ENCODE measurements around the gene KNDC1.
"Not testable (repeated sequence)": the region's sequence is repeated elsewhere in the genome, so short reads cannot be mapped to it uniquely, and the experiment has no call there.

The KNDC1 gene

DNA sequence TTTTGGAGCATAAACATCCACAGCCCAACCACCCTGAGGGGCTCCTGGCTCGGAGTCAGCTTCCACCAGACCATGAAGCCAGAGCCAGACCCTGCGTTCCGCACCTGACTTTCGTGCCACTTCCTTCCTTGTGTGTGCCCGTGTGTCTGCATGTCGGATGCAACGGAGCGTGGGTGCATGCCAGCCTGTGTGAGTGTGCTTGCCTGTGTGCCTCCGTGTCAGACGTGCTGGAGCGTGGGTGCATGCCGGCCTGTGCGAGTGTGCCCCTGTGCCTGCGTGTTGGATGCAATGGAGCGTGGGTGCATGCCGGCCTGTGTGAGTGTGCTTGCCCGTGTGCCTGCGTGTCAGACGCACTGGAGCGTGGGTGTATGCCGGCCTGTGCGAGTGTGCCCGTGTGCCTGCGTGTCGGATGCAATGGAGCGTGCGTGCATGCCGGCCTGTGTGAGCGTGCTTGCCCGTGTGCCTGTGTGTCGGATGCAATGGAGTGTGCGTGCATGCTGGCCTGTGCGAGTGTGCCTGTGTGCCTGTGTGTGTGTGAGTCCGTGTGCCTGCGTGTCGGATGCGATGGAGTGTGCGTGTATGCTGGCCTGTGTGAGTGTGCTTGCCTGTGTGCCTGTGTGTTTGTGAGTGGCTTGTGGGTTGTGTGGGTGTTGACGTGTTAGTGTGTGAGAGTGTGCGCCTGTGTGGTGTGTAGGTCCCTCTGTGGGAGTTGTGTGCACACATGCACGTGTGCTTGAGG is 28.1 kb upstream of the KNDC1 start:
- H3K4me3 ChIP-seq (ENCODE audit: low read depth, low read length), result no peak overlapping the region
- no peak for TF ChIP-seq MAX (IDR thresholded peaks at IDR 0.05; ENCODE audit: low read depth, low read length)
- no peak for TF ChIP-seq POLR2A (IDR thresholded peaks at IDR 0.05; ENCODE audit: extremely low read depth, insufficient read length)
- TF ChIP-seq CTCF (IDR thresholded peaks at IDR 0.05; ENCODE audit: low read depth, low read length), result no peak
- no peak for TF ChIP-seq MYC (IDR thresholded peaks at IDR 0.05; ENCODE audit: low read depth, low read length)
- no peak for DNase-seq (ENCODE audit: low read depth)

- no peak for DNase-seq (ENCODE audit: low read depth)
- no peak overlapping the region for H3K4me3 ChIP-seq (ENCODE audit: low read depth, low read length)
- no peak for TF ChIP-seq POLR2A (IDR thresholded peaks at IDR 0.05; ENCODE audit: extremely low read depth, insufficient read length)
- no peak for TF ChIP-seq CTCF (IDR thresholded peaks at IDR 0.05; ENCODE audit: low read depth, low read length)
- TF ChIP-seq MAX (IDR thresholded peaks at IDR 0.05; ENCODE audit: low read depth, low read length), result no peak
- TF ChIP-seq MYC (IDR thresholded peaks at IDR 0.05; ENCODE audit: low read depth, low read length), result no peak
These were observed 27.3 kb upstream of the KNDC1 start for GRCh38 chr10:133132473-133133291.

DNA sequence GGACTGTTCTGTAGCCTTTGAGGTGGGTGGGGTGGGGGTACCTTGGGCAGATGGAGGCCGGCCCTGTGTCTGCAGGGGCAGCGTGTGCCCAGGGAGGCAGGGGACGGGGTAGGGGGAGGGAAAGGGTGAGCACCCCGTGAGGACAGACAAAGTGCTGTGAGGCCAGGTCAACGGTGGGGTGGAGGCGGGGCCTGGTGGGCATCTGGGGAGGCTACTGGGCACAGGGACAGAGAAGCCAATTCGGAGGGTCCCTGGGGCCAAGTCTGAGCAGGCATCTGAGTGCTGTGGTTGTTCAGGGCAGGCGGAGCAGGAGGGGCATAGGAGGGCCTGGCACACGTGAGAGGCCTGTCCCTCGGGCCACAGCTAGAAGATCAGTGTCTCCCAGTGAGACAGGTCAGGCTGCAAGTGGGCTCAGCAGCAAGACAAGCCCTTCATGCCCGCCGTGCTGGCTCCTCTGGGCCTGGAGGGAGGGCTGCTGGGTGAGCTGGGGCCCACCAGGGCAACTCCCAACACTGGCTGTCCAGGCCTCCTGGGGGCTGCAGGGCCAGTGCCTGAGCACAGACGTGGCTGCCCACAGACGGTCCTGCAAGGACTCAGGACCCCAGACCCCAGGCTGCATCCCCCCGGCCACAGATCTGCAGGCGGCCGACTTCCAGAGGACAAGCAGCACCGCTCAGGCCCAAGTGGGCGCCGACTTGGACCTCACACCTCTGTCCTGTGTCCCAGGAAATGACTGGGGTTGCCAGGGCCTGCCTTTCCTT is 26.4 kb upstream of the KNDC1 start:
- DNase-seq (ENCODE audit: low read depth), result no peak
- TF ChIP-seq MYC (IDR thresholded peaks at IDR 0.05; ENCODE audit: low read depth, low read length), result no peak
- TF ChIP-seq CTCF (IDR thresholded peaks at IDR 0.05; ENCODE audit: low read depth, low read length), result no peak
- TF ChIP-seq POLR2A (IDR thresholded peaks at IDR 0.05; ENCODE audit: extremely low read depth, insufficient read length), result no peak
- no peak for TF ChIP-seq MAX (IDR thresholded peaks at IDR 0.05; ENCODE audit: low read depth, low read length)

DNA sequence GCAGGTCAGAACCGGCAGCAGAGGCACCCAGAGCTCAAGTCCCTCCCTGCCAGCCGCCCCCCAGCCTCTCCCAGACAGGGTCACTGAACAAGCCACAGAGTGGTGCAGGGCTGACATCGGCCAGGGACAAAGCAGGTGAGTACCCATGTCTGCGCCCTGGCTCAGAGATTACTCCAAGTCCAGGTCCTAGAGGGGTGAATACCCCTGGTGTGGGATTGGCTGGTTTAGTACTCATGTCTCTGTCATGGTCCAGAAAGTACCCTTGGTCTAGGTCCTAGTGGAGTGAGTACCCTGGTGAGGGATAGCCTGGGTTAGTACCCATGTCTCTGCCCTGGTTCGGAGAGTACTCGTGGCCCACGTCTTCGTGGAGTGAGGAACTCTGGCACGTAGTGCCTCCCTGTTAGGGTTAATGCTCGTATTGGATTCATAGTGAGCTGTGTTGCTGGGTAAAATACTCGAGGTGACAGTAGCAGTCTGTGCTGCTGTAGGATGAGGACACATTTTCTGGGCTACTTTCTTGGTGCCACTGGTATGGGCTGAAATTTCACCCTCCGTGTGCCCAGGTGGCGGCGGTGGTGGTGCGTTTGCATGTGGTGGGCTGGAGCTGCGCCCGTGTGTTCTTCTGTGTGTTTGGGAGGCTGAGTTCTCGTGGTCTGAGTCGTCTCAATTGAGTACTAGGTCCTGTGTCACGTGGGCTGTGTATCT is 25.5 kb upstream of the KNDC1 start:
- TF ChIP-seq MAX (IDR thresholded peaks at IDR 0.05; ENCODE audit: low read depth, low read length), result peak; percentile 58
- TF ChIP-seq CTCF (IDR thresholded peaks at IDR 0.05; ENCODE audit: low read depth, low read length), result no peak
- no peak for TF ChIP-seq MYC (IDR thresholded peaks at IDR 0.05; ENCODE audit: low read depth, low read length)
- TF ChIP-seq POLR2A (IDR thresholded peaks at IDR 0.05; ENCODE audit: extremely low read depth, insufficient read length), result no peak
- no peak for DNase-seq (ENCODE audit: low read depth)
- no peak overlapping the region for H3K4me3 ChIP-seq (ENCODE audit: low read depth, low read length)

More for the DNA sequence above, 26.4 kb upstream of the KNDC1 start:
- no peak overlapping the region for H3K4me3 ChIP-seq (ENCODE audit: low read depth, low read length)

- DNase-seq (ENCODE audit: low read depth), result no peak
- no peak overlapping the region for H3K4me3 ChIP-seq (ENCODE audit: low read depth, low read length)
- no peak for TF ChIP-seq MYC (IDR thresholded peaks at IDR 0.05; ENCODE audit: low read depth, low read length)
- no peak for TF ChIP-seq POLR2A (IDR thresholded peaks at IDR 0.05; ENCODE audit: extremely low read depth, insufficient read length)
- TF ChIP-seq CTCF (IDR thresholded peaks at IDR 0.05; ENCODE audit: low read depth, low read length), result no peak
- no peak for TF ChIP-seq MAX (IDR thresholded peaks at IDR 0.05; ENCODE audit: low read depth, low read length)
These were observed 24.9 kb upstream of the KNDC1 start for GRCh38 chr10:133135116-133135465.

GRCh38 chr10:133137486-133138145 is 22.4 kb upstream of the KNDC1 start:
- H3K4me3 ChIP-seq (ENCODE audit: low read depth, low read length); DNase-seq (ENCODE audit: low read depth): not testable (repeated sequence)

All from NB4 (cell line).